Measurements from ENCODE around the gene LRCOL1. TPM values are rescaled to one million over a fixed set of nuclear protein-coding genes. Genes with fewer than 3 reads are reported as not detected.

The LRCOL1 gene
- total and polyA plus RNA-seq, 2 of the 8 experiments (the other 6 are each of a cell fraction or from before 2014, with no cell fraction given), result not detected

GRCh38 chr12:132555686-132556085, 54.7 kb downstream of the LRCOL1 start:
- no peak overlapping the region for H2BK20ac ChIP-seq (ENCODE audit: low read length)
- no peak for FAIRE-seq
- H3K79me2 ChIP-seq (ENCODE audit: control insufficient read depth in 1 of 2, insufficient read depth in 2 of 2, low read length in 2 of 2), result no peaks in the 10 kb centered on the region
- no peak overlapping the region for H3K4me3 ChIP-seq (ENCODE audit: extremely low read depth in 1 of 4, insufficient read depth in 2 of 4, low read depth in 3 of 4, low read length in 4 of 4)
- no peak overlapping the region; the same call in 1 of the 2 replicates for H4K8ac ChIP-seq (ENCODE audit: extremely low read depth, insufficient read depth, low read length)
- no peak overlapping the region for H3K14ac ChIP-seq (ENCODE audit: insufficient read length)
- POLR2A ChIA-PET (ENCODE audit: partially characterized antibody), result no interaction called here
- H3K9me3 ChIP-seq (ENCODE audit: insufficient read depth in 2 of 2, low read depth in 1 of 2, low read length in 1 of 2), result no peaks in the 10 kb centered on the region
- H2BK5ac ChIP-seq (ENCODE audit: low read depth, low read length), result no peak overlapping the region
- whole genome bisulfite sequencing, 2 experiments (ENCODE audit: extremely low coverage in 1 of 2, insufficient coverage in 1 of 2, insufficient read length in 1 of 2, insufficient replicate concordance in 2 of 2, low coverage in 1 of 2, low lambda C conversion rate in 2 of 2, missing lambda C conversion rate in 1 of 2), result 95% methylated on average over 13 of the region's 13 CpGs; no CpG with 5 or more reads in 1 of the 2 experiments
- no peak for DNase-seq (ENCODE audit: low read depth in 1 of 2, low spot score in 2 of 2)
- H3K79me1 ChIP-seq (ENCODE audit: low read depth, low read length), result no peaks in the 10 kb centered on the region
- H3K4ac ChIP-seq (replicated peaks; ENCODE audit: insufficient read length, low read depth, low read length), result no peak overlapping the region
- H3K4me1 ChIP-seq (replicated peaks in 1 of 4; ENCODE audit: control insufficient read depth in 3 of 4, insufficient read depth in 4 of 4, low read length in 3 of 4), result peaks cover 0 to 3% (median under 1%) of the 10 kb centered on the region in 4 experiments; a peak in 4 of 7 replicates
- H4K91ac ChIP-seq (replicated peaks; ENCODE audit: insufficient read length, low read length), result no peak overlapping the region
- H3K4me2 ChIP-seq (ENCODE audit: insufficient read depth in 1 of 2, low read depth in 2 of 2, low read length in 2 of 2), result no peak overlapping the region
- H4K5ac ChIP-seq (ENCODE audit: insufficient read length, low read depth, low read length), result no peak overlapping the region
- H2AK5ac ChIP-seq (ENCODE audit: low read depth, low read length), result no peak overlapping the region
- H2BK15ac ChIP-seq (ENCODE audit: low read length), result no peak overlapping the region
- H3K27ac ChIP-seq (ENCODE audit: low read depth, low read length), result no peak overlapping the region
- H2BK120ac ChIP-seq (replicated peaks; ENCODE audit: low read depth, low read length), result no peak overlapping the region
- no peak overlapping the region for H2AFZ ChIP-seq (ENCODE audit: low read length)
- CTCF ChIA-PET (ENCODE audit: partially characterized antibody), result interaction anchor here (1.4 to 1.6 kb wide), 4 partner anchors 12 to 141 kb away, joined by 4 to 16 read pairs (median 8); no protein-coding TSS in a partner anchor
- H3K36me3 ChIP-seq (ENCODE audit: control insufficient read depth in 2 of 4, insufficient read depth in 4 of 4, low read length in 3 of 4), result no peaks in the 10 kb centered on the region
- no peak overlapping the region for H3K56ac ChIP-seq (replicated peaks; ENCODE audit: insufficient read length, low read depth, low read length)
- no peak overlapping the region for H2BK12ac ChIP-seq (ENCODE audit: low read depth, low read length)
- H4K20me1 ChIP-seq (replicated peaks in 1 of 2; ENCODE audit: control insufficient read depth in 1 of 2, insufficient read depth in 2 of 2, low read length in 2 of 2), result peaks cover 0 to 7% of the 10 kb centered on the region in 2 experiments
- H3K27me3 ChIP-seq (replicated peaks in 1 of 4; ENCODE audit: control insufficient read depth in 3 of 4, extremely low read depth in 1 of 4, insufficient read depth in 3 of 4, low read length in 3 of 4), result peaks cover 32 to 81% (median 70%) of the 10 kb centered on the region in 4 experiments
- no peak overlapping the region for H3K9ac ChIP-seq (replicated peaks in 1 of 4; ENCODE audit: extremely low read depth in 1 of 4, low read depth in 3 of 4, low read length in 3 of 4)
- no peak overlapping the region for H3K18ac ChIP-seq (ENCODE audit: extremely low read depth, low read length)
- H3K23me2 ChIP-seq (ENCODE audit: low read depth, low read length), result peaks cover 2% of the 10 kb centered on the region; the same call in 1 of the 2 replicates
- no peak overlapping the region for H3K23ac ChIP-seq (ENCODE audit: insufficient read length)

Measured in H1 (cell line).